GM12874 (cell line): ENCODE measurements around the gene SCD5.

ENCODE experiments used
- TF ChIP-seq, protein P1 (sequence below): IDR thresholded peaks from 2 replicates; pipeline ENCODE4 v1.5.1; 2011; ENCODE audit warnings: low read depth, mild to moderate bottlenecking, control low read depth, low read length, moderate library complexity; ENCODE audit not compliant: insufficient read depth

SCD5 gene

DNA sequence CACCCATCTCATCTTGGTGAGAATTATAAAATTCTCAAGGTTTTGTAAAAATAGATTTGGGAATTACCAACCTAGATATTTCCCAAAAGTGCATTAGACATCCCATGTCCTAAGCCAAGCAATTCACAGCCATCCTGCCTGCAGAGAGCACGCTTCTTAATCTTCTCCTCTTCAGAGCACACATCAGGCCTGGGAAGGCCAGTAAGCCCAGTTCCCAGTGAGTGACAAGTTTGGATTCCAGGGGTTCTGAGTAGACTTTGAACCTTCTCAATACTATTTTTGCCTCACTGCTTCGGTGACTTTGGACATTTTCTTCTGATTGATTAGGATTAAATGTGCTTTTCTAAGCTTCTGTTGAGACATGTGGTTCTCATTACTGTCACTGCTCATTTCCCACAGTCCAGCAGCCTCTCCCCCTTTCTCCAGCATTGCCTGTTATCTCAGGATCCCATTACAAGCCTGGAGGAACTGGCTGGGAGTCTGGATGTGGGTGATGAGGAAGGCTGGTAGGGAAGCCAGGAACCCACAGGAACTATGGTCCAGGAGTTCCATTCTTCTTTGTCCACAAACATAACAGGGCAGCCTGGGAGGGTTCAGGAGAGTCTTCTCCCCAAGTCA, 180.4 kb downstream of the SCD5 start:
- TF ChIP-seq, protein P1, sequence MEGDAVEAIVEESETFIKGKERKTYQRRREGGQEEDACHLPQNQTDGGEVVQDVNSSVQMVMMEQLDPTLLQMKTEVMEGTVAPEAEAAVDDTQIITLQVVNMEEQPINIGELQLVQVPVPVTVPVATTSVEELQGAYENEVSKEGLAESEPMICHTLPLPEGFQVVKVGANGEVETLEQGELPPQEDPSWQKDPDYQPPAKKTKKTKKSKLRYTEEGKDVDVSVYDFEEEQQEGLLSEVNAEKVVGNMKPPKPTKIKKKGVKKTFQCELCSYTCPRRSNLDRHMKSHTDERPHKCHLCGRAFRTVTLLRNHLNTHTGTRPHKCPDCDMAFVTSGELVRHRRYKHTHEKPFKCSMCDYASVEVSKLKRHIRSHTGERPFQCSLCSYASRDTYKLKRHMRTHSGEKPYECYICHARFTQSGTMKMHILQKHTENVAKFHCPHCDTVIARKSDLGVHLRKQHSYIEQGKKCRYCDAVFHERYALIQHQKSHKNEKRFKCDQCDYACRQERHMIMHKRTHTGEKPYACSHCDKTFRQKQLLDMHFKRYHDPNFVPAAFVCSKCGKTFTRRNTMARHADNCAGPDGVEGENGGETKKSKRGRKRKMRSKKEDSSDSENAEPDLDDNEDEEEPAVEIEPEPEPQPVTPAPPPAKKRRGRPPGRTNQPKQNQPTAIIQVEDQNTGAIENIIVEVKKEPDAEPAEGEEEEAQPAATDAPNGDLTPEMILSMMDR = no peak

- TF ChIP-seq, protein P1 = no peak
Measured at GRCh38 chr4:82614838-82615449, 183.7 kb downstream of the SCD5 start.

- TF ChIP-seq, protein P1 = no peak
Measured at GRCh38 chr4:82613121-82613520, 185.5 kb downstream of the SCD5 start.

GRCh38 chr4:82611982-82612381, 186.6 kb downstream of the SCD5 start:
- TF ChIP-seq, protein P1 = no peak

DNA sequence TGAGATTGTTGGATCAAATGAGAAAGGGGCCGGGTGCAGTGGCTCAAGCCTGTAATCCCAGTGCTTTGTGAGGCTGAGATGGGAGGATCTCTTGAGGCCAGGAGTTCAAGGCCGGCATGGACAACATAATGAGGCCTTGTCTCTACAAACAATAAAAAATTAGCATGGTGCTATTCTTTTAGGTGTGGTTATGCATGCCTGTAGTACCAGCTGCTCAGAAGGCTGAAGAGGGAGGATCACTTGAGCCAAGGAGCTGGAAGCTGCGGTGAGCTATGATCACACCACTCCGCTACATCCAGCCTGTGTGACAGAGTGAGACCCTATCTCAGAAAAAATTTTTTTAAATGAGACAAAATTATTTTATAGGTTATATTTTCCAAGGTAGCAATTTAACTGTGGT, 187.1 kb downstream of the SCD5 start:
- TF ChIP-seq, protein P1 = no peak

GRCh38 chr4:82610041-82610440, 188.6 kb downstream of the SCD5 start:
- TF ChIP-seq, protein P1 = no peak

DNA sequence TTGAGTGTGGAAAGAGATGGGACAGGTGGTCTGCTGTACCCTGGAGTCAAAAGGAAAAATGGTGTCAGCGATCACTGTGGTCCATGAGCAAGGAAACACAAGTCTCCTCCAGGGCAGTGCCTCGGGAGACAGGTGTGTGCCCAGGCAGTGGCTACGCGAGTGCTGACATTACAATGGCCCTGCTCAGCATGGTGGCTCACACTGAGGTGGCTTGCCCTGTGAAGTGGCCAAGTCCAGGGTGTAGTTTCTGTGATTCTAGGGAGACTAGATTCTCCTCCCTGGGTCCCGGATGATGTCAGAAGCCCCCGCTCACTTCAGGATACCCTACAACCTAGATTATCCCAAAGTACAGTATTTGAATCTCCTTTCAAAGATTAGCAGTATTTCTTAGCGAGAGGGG, 192.0 kb downstream of the SCD5 start:
- TF ChIP-seq, protein P1 = no peak
